B cell (primary cell): ENCODE data around the gene HBG2.

Source experiments
- EZH2 ChIP-seq: IDR thresholded peaks from 2 replicates; pipeline ENCODE4 v1.6.1; 2012; ENCODE audit warnings: borderline replicate concordance, low read depth, mild to moderate bottlenecking, moderate library complexity, low read length; ENCODE audit not compliant: insufficient read depth, poor library complexity, severe bottlenecking
- TF ChIP-seq, protein P1 (sequence below): fragments of 200-600 bp; IDR thresholded peaks from one replicate; pipeline ENCODE4 v1.8.0; 2022; ENCODE audit warnings: antibody characterized with exemption, mild to moderate bottlenecking

DNA sequence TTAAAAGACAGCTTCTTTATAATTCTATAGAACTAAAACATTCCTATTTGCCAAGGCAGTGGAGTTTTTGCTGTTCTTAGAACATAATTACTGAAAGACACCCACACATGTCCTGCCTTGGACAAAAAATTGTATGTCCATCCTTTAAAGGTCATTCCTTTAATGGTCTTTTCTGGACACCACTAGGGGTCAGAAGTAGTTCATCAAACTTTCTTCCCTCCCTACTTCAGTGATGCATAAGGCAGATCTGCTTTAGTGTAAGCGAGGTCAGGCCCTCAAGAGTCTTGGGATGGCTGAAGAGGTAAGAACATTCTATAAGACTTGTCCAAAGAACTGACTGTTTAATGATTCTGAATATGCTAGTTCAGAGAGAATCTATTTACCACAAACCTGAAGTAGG lies 49.8 kb downstream of the HBG2 start:
- TF ChIP-seq, protein P1, sequence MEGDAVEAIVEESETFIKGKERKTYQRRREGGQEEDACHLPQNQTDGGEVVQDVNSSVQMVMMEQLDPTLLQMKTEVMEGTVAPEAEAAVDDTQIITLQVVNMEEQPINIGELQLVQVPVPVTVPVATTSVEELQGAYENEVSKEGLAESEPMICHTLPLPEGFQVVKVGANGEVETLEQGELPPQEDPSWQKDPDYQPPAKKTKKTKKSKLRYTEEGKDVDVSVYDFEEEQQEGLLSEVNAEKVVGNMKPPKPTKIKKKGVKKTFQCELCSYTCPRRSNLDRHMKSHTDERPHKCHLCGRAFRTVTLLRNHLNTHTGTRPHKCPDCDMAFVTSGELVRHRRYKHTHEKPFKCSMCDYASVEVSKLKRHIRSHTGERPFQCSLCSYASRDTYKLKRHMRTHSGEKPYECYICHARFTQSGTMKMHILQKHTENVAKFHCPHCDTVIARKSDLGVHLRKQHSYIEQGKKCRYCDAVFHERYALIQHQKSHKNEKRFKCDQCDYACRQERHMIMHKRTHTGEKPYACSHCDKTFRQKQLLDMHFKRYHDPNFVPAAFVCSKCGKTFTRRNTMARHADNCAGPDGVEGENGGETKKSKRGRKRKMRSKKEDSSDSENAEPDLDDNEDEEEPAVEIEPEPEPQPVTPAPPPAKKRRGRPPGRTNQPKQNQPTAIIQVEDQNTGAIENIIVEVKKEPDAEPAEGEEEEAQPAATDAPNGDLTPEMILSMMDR: no peak
- no peak for TF ChIP-seq EZH2
